Measurements from ENCODE around the gene NFATC4. TPM values are rescaled to one million over a fixed set of nuclear protein-coding genes. Genes with fewer than 3 reads are reported as not detected.

Gene NFATC4
- polyA plus RNA-seq, 1 donor from 2014 or later, result 0.22 TPM

DNA sequence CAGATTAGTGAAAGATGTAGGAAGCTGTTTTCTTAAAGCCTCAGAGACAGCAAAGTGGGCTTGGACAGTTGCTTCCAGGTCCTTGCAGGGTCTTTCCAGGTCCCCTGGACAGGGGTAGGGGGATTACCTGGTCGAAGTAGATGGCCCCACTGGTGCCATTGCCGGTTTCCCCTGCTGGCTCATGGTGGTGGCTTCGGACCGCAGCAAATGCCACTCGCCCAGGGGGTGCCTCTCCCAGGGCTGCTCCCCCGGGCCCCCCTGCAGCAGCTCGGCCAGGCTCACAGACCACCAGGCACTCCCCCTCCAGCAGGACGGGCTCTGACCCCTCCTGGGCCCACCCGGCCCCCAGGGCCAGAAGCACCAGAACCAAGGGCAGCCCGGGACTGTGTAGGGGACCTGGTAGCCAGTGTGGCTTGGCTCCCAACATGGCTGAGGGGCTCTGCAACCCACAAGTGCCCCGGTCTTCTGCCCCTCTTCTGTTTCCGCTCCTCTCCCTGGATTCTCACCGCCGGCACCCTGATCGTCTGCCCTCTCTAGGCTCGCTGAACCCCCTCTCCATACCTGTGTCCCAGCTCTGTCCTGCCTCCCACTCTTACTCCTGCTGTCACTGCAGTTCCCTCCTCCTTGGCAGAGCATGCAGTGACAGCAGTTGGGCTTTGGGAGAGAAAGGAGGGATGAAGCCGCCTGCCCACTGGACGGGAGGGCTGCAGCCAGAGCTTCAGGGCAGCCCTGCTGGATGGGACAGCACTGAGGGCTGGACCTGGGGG, 60.8 kb downstream of the NFATC4 start:
- no peak for TF ChIP-seq EZH2 (IDR thresholded peaks at IDR 0.05; ENCODE audit: borderline replicate concordance, insufficient read depth, low read length, poor library complexity, severe bottlenecking)
- TF ChIP-seq, protein P1, sequence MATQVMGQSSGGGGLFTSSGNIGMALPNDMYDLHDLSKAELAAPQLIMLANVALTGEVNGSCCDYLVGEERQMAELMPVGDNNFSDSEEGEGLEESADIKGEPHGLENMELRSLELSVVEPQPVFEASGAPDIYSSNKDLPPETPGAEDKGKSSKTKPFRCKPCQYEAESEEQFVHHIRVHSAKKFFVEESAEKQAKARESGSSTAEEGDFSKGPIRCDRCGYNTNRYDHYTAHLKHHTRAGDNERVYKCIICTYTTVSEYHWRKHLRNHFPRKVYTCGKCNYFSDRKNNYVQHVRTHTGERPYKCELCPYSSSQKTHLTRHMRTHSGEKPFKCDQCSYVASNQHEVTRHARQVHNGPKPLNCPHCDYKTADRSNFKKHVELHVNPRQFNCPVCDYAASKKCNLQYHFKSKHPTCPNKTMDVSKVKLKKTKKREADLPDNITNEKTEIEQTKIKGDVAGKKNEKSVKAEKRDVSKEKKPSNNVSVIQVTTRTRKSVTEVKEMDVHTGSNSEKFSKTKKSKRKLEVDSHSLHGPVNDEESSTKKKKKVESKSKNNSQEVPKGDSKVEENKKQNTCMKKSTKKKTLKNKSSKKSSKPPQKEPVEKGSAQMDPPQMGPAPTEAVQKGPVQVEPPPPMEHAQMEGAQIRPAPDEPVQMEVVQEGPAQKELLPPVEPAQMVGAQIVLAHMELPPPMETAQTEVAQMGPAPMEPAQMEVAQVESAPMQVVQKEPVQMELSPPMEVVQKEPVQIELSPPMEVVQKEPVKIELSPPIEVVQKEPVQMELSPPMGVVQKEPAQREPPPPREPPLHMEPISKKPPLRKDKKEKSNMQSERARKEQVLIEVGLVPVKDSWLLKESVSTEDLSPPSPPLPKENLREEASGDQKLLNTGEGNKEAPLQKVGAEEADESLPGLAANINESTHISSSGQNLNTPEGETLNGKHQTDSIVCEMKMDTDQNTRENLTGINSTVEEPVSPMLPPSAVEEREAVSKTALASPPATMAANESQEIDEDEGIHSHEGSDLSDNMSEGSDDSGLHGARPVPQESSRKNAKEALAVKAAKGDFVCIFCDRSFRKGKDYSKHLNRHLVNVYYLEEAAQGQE (IDR thresholded peaks at IDR 0.05; ENCODE audit: borderline replicate concordance), result no peak
- TF ChIP-seq MXI1 (conservative IDR thresholded peaks at IDR 0.05; ENCODE audit: poor library complexity, severe bottlenecking), result no peak
- no peak for TF ChIP-seq TAF1 (IDR thresholded peaks at IDR 0.05; ENCODE audit: low read depth)
- H2AFZ ChIP-seq (ENCODE audit: low read depth, low read length), result no peak overlapping the region
- H3F3A ChIP-seq (ENCODE audit: insufficient read depth, low read length, poor library complexity, severe bottlenecking), result no peaks in the 10 kb centered on the region
- no peaks in the 10 kb centered on the region for H4K20me1 ChIP-seq (ENCODE audit: insufficient read depth)
- H3K27ac ChIP-seq (ENCODE audit: low read length), result no peak overlapping the region
- H3K79me2 ChIP-seq (replicated peaks; ENCODE audit: insufficient read depth, low read length), result no peaks in the 10 kb centered on the region
- no peaks in the 10 kb centered on the region for H3K9me2 ChIP-seq (ENCODE audit: insufficient read depth, low read length)
- H3K4me3 ChIP-seq (ENCODE audit: low read length), result no peak overlapping the region
- H3K9me3 ChIP-seq (ENCODE audit: low read length), result no peaks in the 10 kb centered on the region
- H3K27me3 ChIP-seq (ENCODE audit: insufficient read depth, low read depth, low read length), result peaks cover 9% of the 10 kb centered on the region
- H3K4me2 ChIP-seq (ENCODE audit: low read length), result no peak overlapping the region
- no peak overlapping the region for H3K9ac ChIP-seq (ENCODE audit: low read length)
- no peaks in the 10 kb centered on the region for H3K36me3 ChIP-seq (ENCODE audit: insufficient read depth, low read length)

Small RNAs within 50 kb of the gene (small RNA-seq; reads per million reads assigned to genes)
- 0 reads per million in 3 experiments for gene RF00026

Other genes starting within 250 kb of the NFATC4 start
- 0.62 and 0.88 TPM in 2 replicates for gene FITM1, start 237.5 kb upstream of the NFATC4 start, polyA plus RNA-seq
- 39.5 and 55.8 TPM in 2 replicates for gene PSME1, start 232.0 kb upstream of the NFATC4 start, polyA plus RNA-seq
- gene EMC9, start 226.6 kb upstream of the NFATC4 start, polyA plus RNA-seq, result 45.1 and 54.6 TPM in 2 replicates
- 69.1 and 73.3 TPM in 2 replicates for gene PSME2, start 221.6 kb upstream of the NFATC4 start, polyA plus RNA-seq
- 69.6 and 98.7 TPM in 2 replicates for gene RNF31, start 220.7 kb upstream of the NFATC4 start, polyA plus RNA-seq
- 5.9 and 19.6 TPM in 2 replicates for gene IRF9, start 206.9 kb upstream of the NFATC4 start, polyA plus RNA-seq
- gene REC8, start 196.1 kb upstream of the NFATC4 start, polyA plus RNA-seq, result 18.5 and 22.8 TPM in 2 replicates
- gene IPO4, start 179.4 kb upstream of the NFATC4 start, polyA plus RNA-seq, result 9.2 and 13.4 TPM in 2 replicates
- gene TM9SF1, start 172.7 kb upstream of the NFATC4 start, polyA plus RNA-seq, result 25.1 and 34.2 TPM in 2 replicates
- gene TSSK4, start 162.5 kb upstream of the NFATC4 start, polyA plus RNA-seq, result 0.17 TPM in 1 of 2 replicates, not detected in the other
- 55.3 and 67.6 TPM in 2 replicates for gene CHMP4A, start 154.7 kb upstream of the NFATC4 start, polyA plus RNA-seq
- 94.2 and 116 TPM in 2 replicates for gene MDP1, start 152.1 kb upstream of the NFATC4 start, polyA plus RNA-seq
- 406 and 431 TPM in 2 replicates for gene NEDD8, start 135.8 kb upstream of the NFATC4 start, polyA plus RNA-seq
- 132 and 403 TPM in 2 replicates for gene GMPR2, start 135.3 kb upstream of the NFATC4 start, polyA plus RNA-seq
- 103 and 120 TPM in 2 replicates for gene TINF2, start 125.6 kb upstream of the NFATC4 start, polyA plus RNA-seq
- gene TGM1, start 105.0 kb upstream of the NFATC4 start, polyA plus RNA-seq, result 3.6 and 7.5 TPM in 2 replicates
- gene RABGGTA, start 96.6 kb upstream of the NFATC4 start, polyA plus RNA-seq, result 28.8 and 33.2 TPM in 2 replicates
- gene DHRS1, start 68.4 kb upstream of the NFATC4 start, polyA plus RNA-seq, result 5.5 and 6.9 TPM in 2 replicates
- gene NOP9, start 68.3 kb upstream of the NFATC4 start, polyA plus RNA-seq, result 13.0 and 19.5 TPM in 2 replicates
- gene CIDEB, start 60.2 kb upstream of the NFATC4 start, polyA plus RNA-seq, result not detected in 2 replicates
- 3.4 and 5.0 TPM in 2 replicates for gene LTB4R2, start 58.0 kb upstream of the NFATC4 start, polyA plus RNA-seq
- gene LTB4R, start 56.7 kb upstream of the NFATC4 start, polyA plus RNA-seq, result 4.3 and 5.2 TPM in 2 replicates
- gene ADCY4, start 33.1 kb upstream of the NFATC4 start, polyA plus RNA-seq, result not detected in 2 replicates
- gene RIPK3, start 28.2 kb upstream of the NFATC4 start, polyA plus RNA-seq, result not detected in 2 replicates
- 5.7 and 9.1 TPM in 2 replicates for gene NYNRIN, start 30.8 kb downstream of the NFATC4 start, polyA plus RNA-seq
- not detected in 2 replicates for gene CBLN3, start 61.5 kb downstream of the NFATC4 start, polyA plus RNA-seq
- gene KHNYN, start 61.8 kb downstream of the NFATC4 start, polyA plus RNA-seq, result 0.53 and 0.92 TPM in 2 replicates
- 142 and 173 TPM in 2 replicates for gene SDR39U1, start 74.6 kb downstream of the NFATC4 start, polyA plus RNA-seq
- not detected in 2 replicates for gene CMA1, start 140.1 kb downstream of the NFATC4 start, polyA plus RNA-seq
- gene CTSG, start 208.1 kb downstream of the NFATC4 start, polyA plus RNA-seq, result not detected in 2 replicates
- gene GZMH, start 241.5 kb downstream of the NFATC4 start, polyA plus RNA-seq, result not detected in 2 replicates

Measured in neural cell (in vitro differentiated cells).